IPS DF 4.7 (cell line): ENCODE results near the gene CCDC15.
"Not testable (repeated sequence)": the region's sequence is repeated elsewhere in the genome, so short reads cannot be mapped to it uniquely, and the experiment has no call there.

Experiments
- DNase-seq: peaks from one replicate; pipeline ENCODE4 v3.0.0-alpha.2; 2013; ENCODE audit warnings: low spot score; ENCODE audit errors: extremely low read depth

Gene CCDC15

GRCh38 chr11:125082040-125082439 is 128.0 kb downstream of the CCDC15 start:
- DNase-seq: no peak

GRCh38 chr11:125082611-125083311 is 128.8 kb downstream of the CCDC15 start:
- no peak for DNase-seq

GRCh38 chr11:125083312-125084056 is 129.5 kb downstream of the CCDC15 start:
- DNase-seq: no peak

GRCh38 chr11:125084057-125084416 is 130.0 kb downstream of the CCDC15 start:
- DNase-seq: no peak

GRCh38 chr11:125084761-125085231 is 130.8 kb downstream of the CCDC15 start:
- DNase-seq: no peak

- DNase-seq: no peak
These were observed 131.5 kb downstream of the CCDC15 start for GRCh38 chr11:125085301-125086081.

GRCh38 chr11:125086633-125087296 is 132.8 kb downstream of the CCDC15 start:
- DNase-seq: no peak

- DNase-seq: no peak
These were observed 134.1 kb downstream of the CCDC15 start for GRCh38 chr11:125088123-125088522.

- no peak for DNase-seq
These were observed 134.8 kb downstream of the CCDC15 start for GRCh38 chr11:125088576-125089455.

- not testable (repeated sequence) for DNase-seq
These were observed 135.5 kb downstream of the CCDC15 start for GRCh38 chr11:125089481-125089880.

- DNase-seq: not testable (repeated sequence)
These were observed 136.1 kb downstream of the CCDC15 start for GRCh38 chr11:125090151-125090550.

GRCh38 chr11:125090816-125091215 is 136.8 kb downstream of the CCDC15 start:
- DNase-seq: no peak
